Smooth muscle cell (in vitro differentiated cells): Measurements from ENCODE around the gene NDUFAF3. TPM values are rescaled to one million over a fixed set of nuclear protein-coding genes. Genes with fewer than 3 reads are reported as not detected.

Source experiments
- DNase-seq: peaks from one replicate; lab custom pipeline; 2025; ENCODE audit not compliant: unreplicated experiment; lab: John Stamatoyannopoulos, UW
- H2AFZ ChIP-seq: fragments of 200-600 bp; sonication (generic); 2 replicates; pipeline ENCODE4 v1.6.0; 2016; ENCODE audit warnings: antibody characterized with exemption, low read depth, mild to moderate bottlenecking
- H3F3A ChIP-seq: fragments of 200-600 bp; sonication (generic); 2 replicates; pipeline ENCODE4 v1.6.0; 2017; ENCODE audit warnings: antibody characterized with exemption, low read depth
- H3K27ac ChIP-seq: fragments of 200-600 bp; sonication (generic); 2 replicates; pipeline ENCODE4 v1.5.1; 2016; ENCODE audit warnings: low read depth, mild to moderate bottlenecking
- H3K27me3 ChIP-seq: fragments of 200-600 bp; sonication (generic); 2 replicates; pipeline ENCODE4 v1.6.1; 2016; ENCODE audit warnings: low read depth, mild to moderate bottlenecking
- H3K36me3 ChIP-seq: fragments of 200-600 bp; sonication (generic); 2 replicates; pipeline ENCODE4 v1.5.1; 2016; ENCODE audit warnings: low read depth
- H3K4me1 ChIP-seq: fragments of 200-600 bp; sonication (generic); 2 replicates; pipeline ENCODE4 v1.5.1; 2016; ENCODE audit warnings: low read depth
- H3K4me2 ChIP-seq: fragments of 200-600 bp; sonication (generic); 2 replicates; pipeline ENCODE4 v1.6.0; 2016; ENCODE audit warnings: mild to moderate bottlenecking
- H3K4me3 ChIP-seq: fragments of 200-600 bp; sonication (generic); 2 replicates; pipeline ENCODE4 v1.5.1; 2016; ENCODE audit warnings: mild to moderate bottlenecking
- H3K79me2 ChIP-seq: fragments of 200-600 bp; sonication (generic); 2 replicates; pipeline ENCODE4 v1.6.0; 2016; ENCODE audit warnings: low read depth, mild to moderate bottlenecking
- H3K9ac ChIP-seq: fragments of 200-600 bp; sonication (generic); 2 replicates; pipeline ENCODE4 v1.6.0; 2016; ENCODE audit warnings: low read depth
- H3K9me3 ChIP-seq: fragments of 200-600 bp; sonication (generic); replicated peaks from 2 replicates; pipeline ENCODE4 v1.5.1; 2016; ENCODE audit warnings: low read depth
- H4K20me1 ChIP-seq: fragments of 200-600 bp; sonication (generic); 2 replicates; pipeline ENCODE4 v1.6.0; 2016; ENCODE audit warnings: low read depth
- WGBS: methylation state at CpG from one replicate; pipeline ENCODE4 v1.1.7; 2016; ENCODE audit warnings: low lambda C conversion rate; 5-methylcytosine and 5-hydroxymethylcytosine counted together
- polyA plus RNA-seq: library from polyadenylated mRNA; unstranded; fragments of >200 nt; fragmentation: Nextera tagmentation; extraction: Ambion mirVana; gene quantifications from 2 replicates; pipeline ENCODE4 v1.2.1, GENCODE V29; 2016
- total RNA-seq: library from RNA; depleted of rRNA; stranded (reverse); fragments of >200 nt; gene quantifications from 2 replicates; pipeline ENCODE4 v1.2.3, GENCODE V29; 2014
- TF ChIP-seq, protein P1 (sequence below): fragments of 200-600 bp; sonication (generic); IDR thresholded peaks from 2 replicates; pipeline ENCODE4 v1.5.1; 2017; ENCODE audit warnings: borderline replicate concordance, mild to moderate bottlenecking, antibody characterized with exemption; ENCODE audit not compliant: insufficient read depth, poor library complexity, severe bottlenecking

Gene NDUFAF3
- total and polyA plus RNA-seq, 2 experiments from 2014 or later = 124 to 175 TPM

DNA sequence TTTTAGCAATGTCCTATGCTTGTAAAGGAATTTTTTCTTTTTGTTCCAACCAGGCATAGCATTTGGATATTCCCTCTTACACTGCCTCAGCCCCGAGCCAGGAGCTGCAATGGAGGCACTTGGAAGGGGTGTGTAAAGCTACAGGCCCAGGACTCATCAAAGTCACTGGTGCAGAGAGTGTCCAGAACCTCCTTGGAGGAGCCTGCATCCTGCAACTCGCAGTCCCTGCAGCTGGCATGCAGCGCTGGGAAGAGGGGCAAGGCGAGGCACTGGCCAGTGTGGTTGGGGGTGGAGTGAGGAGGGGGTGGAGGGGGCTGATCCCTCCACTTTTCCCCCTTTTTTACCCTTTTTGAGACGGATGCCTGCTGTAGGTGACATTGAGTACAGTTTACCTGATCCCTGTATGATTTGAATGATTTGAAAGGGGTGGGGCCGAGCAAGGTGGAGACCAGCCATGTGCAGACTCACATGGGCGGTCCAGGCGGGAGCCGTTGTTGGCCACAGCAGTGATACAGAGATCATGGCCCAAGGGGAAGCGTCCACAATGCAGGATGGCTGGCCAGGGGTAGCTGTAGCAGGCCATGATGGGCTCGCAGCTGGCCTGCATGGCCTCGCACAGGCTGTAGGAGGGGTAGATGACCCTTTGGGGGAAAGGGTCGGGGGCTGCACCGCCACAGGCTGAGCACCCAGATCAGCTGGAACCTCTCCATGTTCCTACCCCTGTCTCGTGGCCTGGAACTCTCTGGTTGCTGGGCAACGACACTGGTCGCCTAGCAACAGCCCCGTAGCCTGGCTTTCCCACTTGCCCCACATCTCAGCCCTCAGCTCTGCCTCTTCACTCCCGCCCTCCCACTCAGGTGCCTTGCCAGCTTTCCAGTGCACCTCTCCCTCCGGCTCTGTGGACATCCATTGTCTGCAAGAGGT lies 23.9 kb upstream of the NDUFAF3 start:
- no peak overlapping the region for H2AFZ ChIP-seq
- no peaks in the 10 kb centered on the region for H3K27me3 ChIP-seq
- H3K4me1 ChIP-seq = peaks cover 8% of the 10 kb centered on the region
- TF ChIP-seq, protein P1, sequence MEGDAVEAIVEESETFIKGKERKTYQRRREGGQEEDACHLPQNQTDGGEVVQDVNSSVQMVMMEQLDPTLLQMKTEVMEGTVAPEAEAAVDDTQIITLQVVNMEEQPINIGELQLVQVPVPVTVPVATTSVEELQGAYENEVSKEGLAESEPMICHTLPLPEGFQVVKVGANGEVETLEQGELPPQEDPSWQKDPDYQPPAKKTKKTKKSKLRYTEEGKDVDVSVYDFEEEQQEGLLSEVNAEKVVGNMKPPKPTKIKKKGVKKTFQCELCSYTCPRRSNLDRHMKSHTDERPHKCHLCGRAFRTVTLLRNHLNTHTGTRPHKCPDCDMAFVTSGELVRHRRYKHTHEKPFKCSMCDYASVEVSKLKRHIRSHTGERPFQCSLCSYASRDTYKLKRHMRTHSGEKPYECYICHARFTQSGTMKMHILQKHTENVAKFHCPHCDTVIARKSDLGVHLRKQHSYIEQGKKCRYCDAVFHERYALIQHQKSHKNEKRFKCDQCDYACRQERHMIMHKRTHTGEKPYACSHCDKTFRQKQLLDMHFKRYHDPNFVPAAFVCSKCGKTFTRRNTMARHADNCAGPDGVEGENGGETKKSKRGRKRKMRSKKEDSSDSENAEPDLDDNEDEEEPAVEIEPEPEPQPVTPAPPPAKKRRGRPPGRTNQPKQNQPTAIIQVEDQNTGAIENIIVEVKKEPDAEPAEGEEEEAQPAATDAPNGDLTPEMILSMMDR = no peak
- H3K27ac ChIP-seq = no peak overlapping the region
- H3K9ac ChIP-seq = no peak overlapping the region
- H3K4me3 ChIP-seq = no peak overlapping the region
- 91% methylated on average over 17 of the region's 20 CpGs for WGBS
- H3K9me3 ChIP-seq = no peaks in the 10 kb centered on the region
- peaks cover 2% of the 10 kb centered on the region for H3K79me2 ChIP-seq
- H3K36me3 ChIP-seq = no peaks in the 10 kb centered on the region
- no peaks in the 10 kb centered on the region for H4K20me1 ChIP-seq
- DNase-seq = no peak
- no peaks in the 10 kb centered on the region for H3F3A ChIP-seq
- no peak overlapping the region for H3K4me2 ChIP-seq

DNA sequence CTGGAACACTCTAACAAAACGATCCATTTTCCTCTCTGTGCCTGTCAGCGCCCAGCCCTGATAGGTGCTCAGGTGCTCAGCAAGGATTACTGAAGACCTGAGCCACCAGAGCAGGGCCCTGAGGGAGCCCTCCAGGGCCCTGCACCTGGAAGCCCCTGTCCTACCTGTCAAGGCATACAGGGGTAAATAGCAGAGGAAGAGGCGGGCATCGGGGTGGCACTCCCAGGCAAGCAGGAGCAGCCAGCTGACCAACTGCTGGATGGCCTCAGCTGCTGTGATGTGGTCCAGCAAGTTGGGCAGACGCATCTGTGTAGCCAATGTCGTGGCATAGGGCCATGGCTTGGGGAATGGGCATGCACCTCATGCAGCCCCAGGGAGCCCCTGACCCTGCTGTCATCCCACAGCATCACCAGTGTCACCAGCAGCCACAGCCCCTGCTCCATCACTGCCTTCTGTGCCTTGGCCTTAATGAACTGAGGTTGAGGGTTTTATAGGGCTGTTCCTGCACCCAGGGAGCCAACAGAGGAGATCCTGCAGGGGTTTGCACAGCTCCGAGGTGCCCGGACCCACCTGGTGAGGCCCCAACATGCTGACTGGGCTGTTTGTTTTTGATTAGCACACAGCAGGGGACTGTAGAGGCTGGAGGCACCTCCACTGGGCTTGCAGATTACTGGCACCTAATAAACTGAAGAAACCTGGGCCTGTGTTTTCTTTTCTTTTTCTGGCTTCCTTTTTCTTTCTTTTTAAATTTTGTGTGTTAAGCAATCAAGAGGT lies 22.6 kb upstream of the NDUFAF3 start:
- Histone ChIP-seq H3K27me3 (no peaks in the 10 kb centered on the region), H3K4me3 (no peak overlapping the region), H2AFZ (no peak overlapping the region), H3F3A (no peaks in the 10 kb centered on the region), H3K4me1 (peaks cover 8% of the 10 kb centered on the region), H3K9me3 (no peaks in the 10 kb centered on the region), H3K79me2 (no peaks in the 10 kb centered on the region), H3K9ac (no peak overlapping the region), H4K20me1 (no peaks in the 10 kb centered on the region), H3K4me2 (no peak overlapping the region), H3K27ac (no peak overlapping the region), H3K36me3 (no peaks in the 10 kb centered on the region)
- 92% methylated on average over 8 of the region's 8 CpGs for WGBS
- no peak for DNase-seq
- TF ChIP-seq, protein P1 = no peak

DNA sequence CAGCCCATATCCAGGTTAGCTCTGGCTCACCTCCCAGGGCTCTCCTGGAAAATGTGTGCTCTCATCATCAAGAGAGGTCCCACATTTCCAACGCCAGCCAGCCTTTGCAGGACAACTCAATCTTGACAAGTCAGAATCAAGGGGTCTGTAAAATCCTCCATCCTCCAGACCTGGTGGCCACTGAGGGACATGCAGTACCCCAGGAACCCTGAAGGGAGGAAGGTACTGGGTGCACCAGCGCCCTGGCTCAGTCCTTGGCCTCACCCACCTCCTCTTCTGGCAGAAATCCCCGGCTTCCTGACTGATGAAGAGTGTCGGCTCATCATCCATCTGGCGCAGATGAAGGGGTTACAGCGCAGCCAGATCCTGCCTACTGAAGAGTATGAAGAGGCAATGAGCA lies 20.8 kb upstream of the NDUFAF3 start:
- Histone ChIP-seq H3K9me3 (no peaks in the 10 kb centered on the region), H3K36me3 (no peaks in the 10 kb centered on the region), H3K4me3 (no peak overlapping the region), H3K79me2 (no peaks in the 10 kb centered on the region), H3K4me2 (no peak overlapping the region), H4K20me1 (no peaks in the 10 kb centered on the region), H3F3A (no peaks in the 10 kb centered on the region), H3K27me3 (no peaks in the 10 kb centered on the region), H2AFZ (no peak overlapping the region), H3K27ac (no peak overlapping the region), H3K4me1 (peaks cover 9% of the 10 kb centered on the region), H3K9ac (no peak overlapping the region)
- DNase-seq = no peak
- TF ChIP-seq, protein P1 = no peak
- WGBS = 96% methylated on average over 6 of the region's 6 CpGs
